Measurements from ENCODE around the gene MYH10.

- TF ChIP-seq CTCF (IDR thresholded peaks at IDR 0.05; ENCODE audit: low read depth, low read length, missing input control) (no peak), ZBTB33 (IDR thresholded peaks at IDR 0.05) (no peak), FOXA1 (IDR thresholded peaks at IDR 0.05) (no peak), SP1 (IDR thresholded peaks at IDR 0.05) (no peak), GABPA (IDR thresholded peaks at IDR 0.05 in 1 of 2, conservative IDR thresholded peaks at IDR 0.05 in 1 of 2) (no peak), RAD21 (IDR thresholded peaks at IDR 0.05) (no peak), TAF1 (conservative IDR thresholded peaks at IDR 0.05) (no peak), EGR1 (IDR thresholded peaks at IDR 0.05; ENCODE audit: low read depth in 2 of 2) (no peak), FOXA2 (IDR thresholded peaks at IDR 0.05) (no peak), REST (IDR thresholded peaks at IDR 0.05) (no peak), MAX (IDR thresholded peaks at IDR 0.05) (no peak)
These were observed 192.1 kb downstream of the MYH10 start for GRCh38 chr17:8438441-8438840.

Measured in liver (tissue), 3 donors.